HEK293 (cell line): Measurements from ENCODE around the gene DNMT1.

Experiments used
- CTCF ChIA-PET: fragments of 350-600 bp; formaldehyde crosslinking; extraction: SDS; loops from one replicate; lab custom pipeline; 2021; ENCODE audit warnings: antibody characterized with exemption; lab: Yijun Ruan, JAX
- POLR2A ChIA-PET: fragments of 300-600 bp; formaldehyde crosslinking; extraction: SDS; loops from one replicate; lab custom pipeline; 2020; ENCODE audit warnings: antibody characterized with exemption, inconsistent platforms; lab: Yijun Ruan, JAX
- H3K27ac ChIP-seq: fragments of 200-500 bp; sonication (Bioruptor generic); 2 replicates; pipeline ENCODE4 v1.5.1; 2014; ENCODE audit warnings: low read depth, low read length, control low read depth, inconsistent platforms; ENCODE audit errors: extremely low read depth
- H3K36me3 ChIP-seq, 2 experiments: fragments of 200-500 bp in 1 of 2; sonication (Bioruptor generic) in 1 of 2; 1 replicate in 1 of 2; 2 replicates in 1 of 2; pipeline ENCODE4 v1.5.1; 2014 to 2017; ENCODE audit warnings: inconsistent platforms in 2 of 2, low read length in 2 of 2; ENCODE audit not compliant: control insufficient read depth in 2 of 2, insufficient read depth in 1 of 2
- H3K4me1 ChIP-seq: fragments of 200-500 bp; sonication (Bioruptor generic); 2 replicates; pipeline ENCODE4 v1.5.1; 2014; ENCODE audit warnings: mild to moderate bottlenecking, low read length, inconsistent platforms; ENCODE audit not compliant: control insufficient read depth, insufficient read depth
- H3K4me3 ChIP-seq: 2 replicates; pipeline ENCODE4 v1.5.1; 2011; ENCODE audit warnings: low read depth, mild to moderate bottlenecking, control low read depth, low read length, moderate library complexity
- H3K9me3 ChIP-seq: fragments of 200-500 bp; sonication (Bioruptor generic); 2 replicates; pipeline ENCODE4 v1.5.1; 2014; ENCODE audit warnings: low read depth, low read length, inconsistent platforms; ENCODE audit not compliant: control insufficient read depth, insufficient read depth
- GLI4 ChIP-seq: fragments of 450-650 bp; formaldehyde crosslinking; IDR thresholded peaks from 2 replicates; pipeline ENCODE4 v1.5.1; 2016; ENCODE audit warnings: missing biosample characterization, missing genetic modification characterization
- GLIS1 ChIP-seq: fragments of 450-650 bp; formaldehyde crosslinking; IDR thresholded peaks from 2 replicates; pipeline ENCODE4 v1.5.1; 2016; ENCODE audit warnings: missing biosample characterization, missing genetic modification characterization
- KLF7 ChIP-seq: fragments of 450-650 bp; formaldehyde crosslinking; IDR thresholded peaks from 2 replicates; pipeline ENCODE4 v1.5.1; 2016; ENCODE audit warnings: missing biosample characterization, missing genetic modification characterization, borderline replicate concordance
- PRDM4 ChIP-seq: fragments of 450-650 bp; formaldehyde crosslinking; IDR thresholded peaks from 2 replicates; pipeline ENCODE4 v1.5.1; 2017; ENCODE audit warnings: missing biosample characterization, missing genetic modification characterization
- SP3 ChIP-seq: fragments of 450-650 bp; formaldehyde crosslinking; IDR thresholded peaks from 2 replicates; pipeline ENCODE4 v1.5.1; 2016; ENCODE audit warnings: missing biosample characterization, missing genetic modification characterization
- ZBTB7A ChIP-seq: fragments of 450-650 bp; formaldehyde crosslinking; IDR thresholded peaks from 2 replicates; pipeline ENCODE4 v1.5.1; 2016; ENCODE audit warnings: low read depth, missing biosample characterization, missing genetic modification characterization
- ZNF114 ChIP-seq: fragments of 450-650 bp; formaldehyde crosslinking; IDR thresholded peaks from 2 replicates; pipeline ENCODE4 v1.5.0; 2017; ENCODE audit warnings: missing biosample characterization, missing genetic modification characterization
- ZNF133 ChIP-seq: fragments of 450-650 bp; formaldehyde crosslinking; IDR thresholded peaks from 2 replicates; pipeline ENCODE4 v1.5.1; 2016; ENCODE audit warnings: missing biosample characterization, missing genetic modification characterization
- ZNF18 ChIP-seq: fragments of 450-650 bp; formaldehyde crosslinking; IDR thresholded peaks from 2 replicates; pipeline ENCODE4 v1.5.1; 2016; ENCODE audit warnings: missing biosample characterization, missing genetic modification characterization
- ZNF211 ChIP-seq: fragments of 450-650 bp; formaldehyde crosslinking; IDR thresholded peaks from 2 replicates; pipeline ENCODE4 v1.5.1; 2016; ENCODE audit warnings: low read depth, missing biosample characterization, missing genetic modification characterization
- ZNF280C ChIP-seq: fragments of 450-650 bp; formaldehyde crosslinking; IDR thresholded peaks from 2 replicates; pipeline ENCODE4 v1.5.1; 2016; ENCODE audit warnings: missing biosample characterization, missing genetic modification characterization
- ZNF292 ChIP-seq: fragments of 450-650 bp; formaldehyde crosslinking; IDR thresholded peaks from 2 replicates; pipeline ENCODE4 v1.5.1; 2016; ENCODE audit warnings: low read depth, missing biosample characterization, missing genetic modification characterization, borderline replicate concordance
- ZNF513 ChIP-seq: fragments of 450-650 bp; IDR thresholded peaks from 2 replicates; pipeline ENCODE4 v1.5.1; 2018; ENCODE audit warnings: missing biosample characterization, missing genetic modification characterization
- ZNF548 ChIP-seq: fragments of 450-650 bp; formaldehyde crosslinking; IDR thresholded peaks from 2 replicates; pipeline ENCODE4 v1.5.1; 2016; ENCODE audit warnings: missing biosample characterization, missing genetic modification characterization
- ZSCAN16 ChIP-seq: fragments of 450-650 bp; formaldehyde crosslinking; IDR thresholded peaks from 2 replicates; pipeline ENCODE4 v1.5.1; 2016; ENCODE audit warnings: missing biosample characterization, missing genetic modification characterization
- ZSCAN18 ChIP-seq: fragments of 450-650 bp; formaldehyde crosslinking; IDR thresholded peaks from 2 replicates; pipeline ENCODE4 v1.5.1; 2016; ENCODE audit warnings: missing biosample characterization, missing genetic modification characterization
- ZXDB ChIP-seq: fragments of 450-650 bp; formaldehyde crosslinking; IDR thresholded peaks from 2 replicates; pipeline ENCODE4 v1.5.1; 2016; ENCODE audit warnings: missing biosample characterization, missing genetic modification characterization

DNMT1 gene

GRCh38 chr19:10126213-10126639 is 68.5 kb downstream of the DNMT1 start:
- ChIA-PET CTCF (interaction anchor here (0.7 to 0.9 kb wide), 4 partner anchors 13 to 195 kb away, joined by 3 read pairs; no protein-coding TSS in a partner anchor), POLR2A (no interaction called here)
- H3K4me1 ChIP-seq, result no peaks in the 10 kb centered on the region
- H3K9me3 ChIP-seq, result no peaks in the 10 kb centered on the region
- H3K36me3 ChIP-seq, result peaks cover 29 to 50% of the 10 kb centered on the region in 2 experiments; a peak in 2 of 3 replicates
- H3K27ac ChIP-seq, result no peak overlapping the region
- TF ChIP-seq KLF7 (tag by site-specific recombination) (no peak), ZSCAN18 (no peak), PRDM4 (tag by site-specific recombination) (no peak), ZNF513 (tag by site-specific recombination) (no peak)
- H3K4me3 ChIP-seq, result no peak overlapping the region

GRCh38 chr19:10124429-10124828 is 70.3 kb downstream of the DNMT1 start:
- TF ChIP-seq ZNF548 (tag by site-specific recombination) (peak; percentile 100), ZNF18 (tag by site-specific recombination) (no peak), GLIS1 (no peak), SP3 (tag by site-specific recombination) (no peak), ZXDB (tag by site-specific recombination) (no peak)
- Histone ChIP-seq H3K27ac (no peak overlapping the region), H3K36me3 (peaks cover 22 to 33% of the 10 kb centered on the region in 2 experiments; a peak in 2 of 3 replicates), H3K4me3 (no peak overlapping the region), H3K4me1 (no peaks in the 10 kb centered on the region), H3K9me3 (no peaks in the 10 kb centered on the region)
- ChIA-PET POLR2A (no interaction called here), CTCF (no interaction called here)

- CTCF ChIA-PET, result interaction anchor here (0.5 to 1.2 kb wide), 7 partner anchors 9 to 302 kb away, joined by 3 to 7 read pairs (median 3); no protein-coding TSS in a partner anchor
- Histone ChIP-seq H3K36me3 (peaks cover 15 to 39% of the 10 kb centered on the region in 2 experiments), H3K4me1 (no peaks in the 10 kb centered on the region), H3K4me3 (no peak overlapping the region), H3K27ac (no peak overlapping the region), H3K9me3 (no peaks in the 10 kb centered on the region)
- POLR2A ChIA-PET, result no interaction called here
- no peak for TF ChIP-seq ZSCAN16 (tag by site-specific recombination)
- no peak for TF ChIP-seq PRDM4 (tag by site-specific recombination)
- TF ChIP-seq ZNF114 (tag by site-specific recombination), result no peak
- no peak for TF ChIP-seq GLI4 (tag by site-specific recombination)
- no peak for TF ChIP-seq ZNF133 (tag by site-specific recombination)
- TF ChIP-seq ZNF292, result no peak
- TF ChIP-seq ZNF211, result no peak
- TF ChIP-seq ZNF280C (tag by site-specific recombination), result no peak
- no peak for TF ChIP-seq ZBTB7A (tag by site-specific recombination)
- TF ChIP-seq ZSCAN18, result no peak
Measured at GRCh38 chr19:10122045-10122444, 72.7 kb downstream of the DNMT1 start.
